GM15510 (cell line): ENCODE results near the gene RBM15.

Experiments used
- POLR2A ChIP-seq: IDR thresholded peaks from 3 replicates; pipeline ENCODE4 v1.6.1; 2011; ENCODE audit warnings: borderline replicate concordance; ENCODE audit not compliant: insufficient read length; ENCODE audit errors: extremely low read depth

The RBM15 gene, protein sequence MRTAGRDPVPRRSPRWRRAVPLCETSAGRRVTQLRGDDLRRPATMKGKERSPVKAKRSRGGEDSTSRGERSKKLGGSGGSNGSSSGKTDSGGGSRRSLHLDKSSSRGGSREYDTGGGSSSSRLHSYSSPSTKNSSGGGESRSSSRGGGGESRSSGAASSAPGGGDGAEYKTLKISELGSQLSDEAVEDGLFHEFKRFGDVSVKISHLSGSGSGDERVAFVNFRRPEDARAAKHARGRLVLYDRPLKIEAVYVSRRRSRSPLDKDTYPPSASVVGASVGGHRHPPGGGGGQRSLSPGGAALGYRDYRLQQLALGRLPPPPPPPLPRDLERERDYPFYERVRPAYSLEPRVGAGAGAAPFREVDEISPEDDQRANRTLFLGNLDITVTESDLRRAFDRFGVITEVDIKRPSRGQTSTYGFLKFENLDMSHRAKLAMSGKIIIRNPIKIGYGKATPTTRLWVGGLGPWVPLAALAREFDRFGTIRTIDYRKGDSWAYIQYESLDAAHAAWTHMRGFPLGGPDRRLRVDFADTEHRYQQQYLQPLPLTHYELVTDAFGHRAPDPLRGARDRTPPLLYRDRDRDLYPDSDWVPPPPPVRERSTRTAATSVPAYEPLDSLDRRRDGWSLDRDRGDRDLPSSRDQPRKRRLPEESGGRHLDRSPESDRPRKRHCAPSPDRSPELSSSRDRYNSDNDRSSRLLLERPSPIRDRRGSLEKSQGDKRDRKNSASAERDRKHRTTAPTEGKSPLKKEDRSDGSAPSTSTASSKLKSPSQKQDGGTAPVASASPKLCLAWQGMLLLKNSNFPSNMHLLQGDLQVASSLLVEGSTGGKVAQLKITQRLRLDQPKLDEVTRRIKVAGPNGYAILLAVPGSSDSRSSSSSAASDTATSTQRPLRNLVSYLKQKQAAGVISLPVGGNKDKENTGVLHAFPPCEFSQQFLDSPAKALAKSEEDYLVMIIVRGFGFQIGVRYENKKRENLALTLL

DNA sequence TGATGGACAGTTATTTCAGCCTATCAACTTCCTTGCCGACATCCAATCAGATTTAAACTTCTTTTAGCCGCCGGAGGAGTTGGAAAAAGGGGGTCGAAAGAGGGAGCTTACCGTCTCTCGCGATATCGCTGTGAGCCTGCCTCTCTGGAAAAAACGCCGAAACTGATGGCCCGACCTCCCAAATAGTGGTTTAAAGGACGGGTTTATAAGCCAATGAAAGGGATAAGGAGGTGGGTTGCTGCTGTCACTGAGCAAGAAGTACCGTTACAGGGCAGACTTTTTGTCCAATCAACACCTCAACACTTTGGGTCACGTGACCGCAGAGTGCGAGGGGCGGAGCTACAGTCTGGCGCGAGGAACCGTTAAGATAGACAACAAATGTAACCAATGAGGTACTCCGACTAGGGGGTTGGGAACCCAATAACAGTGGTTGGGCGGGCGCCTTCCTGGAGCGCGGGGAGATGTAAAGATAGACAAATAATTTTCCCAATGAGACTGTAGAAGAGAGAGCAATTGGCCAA, at the start of gene RBM15:
Gene RBM15 (plus strand): TSS at position 492 of the 521 bp plus-strand sequence. CDS start 29 bp downstream, at position 521.
- TF ChIP-seq POLR2A, result no peak

DNA sequence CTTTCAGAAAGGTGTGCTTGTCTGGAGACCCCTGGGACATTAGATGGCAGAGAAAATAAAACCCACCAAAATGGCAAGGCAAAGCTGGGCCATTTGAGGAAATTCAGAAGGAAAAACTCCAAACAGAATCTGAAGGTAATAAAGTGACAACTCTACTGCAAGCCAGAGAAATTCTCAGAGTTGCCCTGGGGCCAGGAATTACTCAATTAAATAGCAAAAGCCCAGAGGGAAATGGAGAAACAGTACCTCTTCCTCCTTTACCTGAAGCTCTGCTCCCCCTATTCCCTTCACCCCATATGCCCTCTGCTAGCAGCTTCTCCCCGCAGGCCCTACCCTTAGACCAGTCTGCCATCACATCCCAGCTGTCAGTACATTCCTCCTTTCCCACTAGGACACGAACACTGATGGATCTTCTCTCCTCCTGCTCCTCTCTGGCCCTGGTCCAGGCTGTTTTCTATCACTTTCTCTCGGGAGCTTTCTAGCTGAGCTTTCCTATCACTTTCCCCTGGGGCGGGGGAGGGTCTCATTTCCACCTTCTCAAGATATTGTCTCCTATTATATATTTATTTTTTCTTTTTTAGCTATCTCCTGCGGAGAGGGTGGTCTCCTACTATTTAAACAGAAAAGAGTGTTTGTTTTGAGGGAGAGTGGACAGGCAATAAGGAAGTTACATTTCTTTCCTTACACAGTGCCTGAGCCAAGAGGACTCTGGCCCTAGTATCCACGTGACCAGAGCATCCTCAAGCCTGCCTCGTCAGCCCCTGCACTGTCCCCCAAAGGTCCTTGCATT, 47.7 kb upstream of the RBM15 start:
- no peak for TF ChIP-seq POLR2A

DNA sequence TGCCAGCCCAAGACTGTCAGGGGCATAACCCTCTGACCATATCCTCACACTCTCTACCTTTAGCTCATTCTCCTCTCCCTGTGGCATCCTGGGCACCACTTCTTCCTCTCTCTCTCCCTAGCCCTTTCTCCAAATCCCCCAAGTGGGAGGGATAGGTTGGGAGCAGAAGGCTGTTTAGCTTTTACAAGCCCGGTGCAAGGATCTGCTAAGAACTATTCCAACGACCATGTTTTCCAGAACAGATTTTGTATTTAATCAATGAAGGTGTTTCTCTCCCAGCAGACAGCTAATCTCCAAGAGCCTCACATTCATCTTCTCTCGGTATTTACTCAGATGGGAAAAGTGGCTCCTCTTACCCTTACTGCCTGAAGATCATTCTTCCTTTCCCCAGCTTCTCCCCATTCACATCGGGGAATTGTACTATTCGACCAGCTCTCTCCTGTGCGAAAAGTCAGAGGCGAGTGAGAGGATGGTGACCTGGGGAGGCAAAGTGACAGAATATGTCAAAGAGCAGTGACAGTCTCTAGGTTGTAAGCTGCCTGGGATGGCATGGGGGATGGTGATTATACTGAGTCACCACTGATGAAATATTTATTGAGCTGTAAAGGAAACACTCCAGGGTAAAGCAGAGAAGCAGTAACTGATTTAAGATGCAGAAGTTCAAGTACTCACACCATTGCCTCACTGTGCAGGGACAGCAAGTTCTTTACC, 47.0 kb upstream of the RBM15 start:
- no peak for TF ChIP-seq POLR2A

DNA sequence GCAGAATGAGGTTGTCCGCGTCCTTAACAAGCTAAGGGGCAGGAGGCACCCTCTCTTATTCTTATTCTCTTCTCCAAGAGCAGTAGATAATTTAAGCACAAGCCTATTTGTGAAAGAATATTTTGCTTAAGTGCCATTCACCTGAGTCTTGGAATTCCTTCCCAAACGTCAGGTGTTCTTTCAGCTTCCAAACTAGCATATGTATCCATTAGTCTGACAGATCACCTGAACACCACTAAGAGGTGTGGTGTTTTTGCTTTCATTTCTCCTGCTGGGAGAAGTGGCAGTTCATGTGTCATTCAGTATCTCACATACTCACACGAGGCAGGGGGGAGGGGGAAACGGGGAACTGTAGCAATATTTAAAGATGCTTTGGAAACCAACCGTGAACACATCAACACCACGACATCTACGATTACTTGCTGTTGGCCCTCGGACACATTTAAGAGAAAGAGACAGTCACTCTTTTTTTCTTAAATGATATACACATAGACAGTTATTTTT, 45.5 kb upstream of the RBM15 start:
- no peak for TF ChIP-seq POLR2A

DNA sequence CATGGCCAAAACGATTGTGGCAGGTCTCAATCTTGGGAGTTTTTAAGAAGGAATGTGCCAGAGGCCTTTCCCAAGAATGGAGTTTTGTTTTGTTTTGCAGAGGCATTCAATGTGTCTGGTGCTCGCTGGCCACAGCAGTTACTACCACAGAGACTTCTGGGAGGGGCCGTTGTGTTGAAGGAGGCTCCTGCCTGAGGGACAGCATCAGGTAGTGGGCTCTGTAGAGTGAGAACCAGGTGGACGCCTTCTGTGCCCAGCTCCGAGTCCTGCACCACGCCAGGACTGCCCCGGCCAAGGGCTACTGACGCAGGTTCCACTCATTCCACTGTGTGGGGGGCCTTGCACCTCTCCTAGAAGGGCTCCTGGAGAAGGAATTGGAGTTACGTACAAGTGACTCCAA, 44.9 kb upstream of the RBM15 start:
- no peak for TF ChIP-seq POLR2A

DNA sequence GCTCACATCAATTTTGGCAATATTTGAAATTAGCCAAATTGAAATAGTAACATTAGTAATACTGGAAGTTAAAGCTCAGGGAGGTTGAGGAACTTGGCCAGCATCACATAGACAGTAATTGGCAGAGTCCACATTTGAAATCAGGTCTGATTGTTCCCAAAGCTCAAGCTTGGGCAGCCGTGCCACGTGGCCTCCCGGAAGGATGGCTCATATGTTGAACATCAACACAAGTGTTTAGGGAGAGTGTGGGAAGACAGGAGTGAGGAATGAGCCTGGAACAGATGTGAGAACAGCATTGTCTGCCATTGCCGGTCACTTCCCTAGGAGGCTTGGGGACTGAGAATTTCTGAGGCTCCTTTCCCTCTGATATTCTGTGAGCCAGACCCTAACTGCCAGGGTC, 40.2 kb upstream of the RBM15 start:
- no peak for TF ChIP-seq POLR2A

DNA sequence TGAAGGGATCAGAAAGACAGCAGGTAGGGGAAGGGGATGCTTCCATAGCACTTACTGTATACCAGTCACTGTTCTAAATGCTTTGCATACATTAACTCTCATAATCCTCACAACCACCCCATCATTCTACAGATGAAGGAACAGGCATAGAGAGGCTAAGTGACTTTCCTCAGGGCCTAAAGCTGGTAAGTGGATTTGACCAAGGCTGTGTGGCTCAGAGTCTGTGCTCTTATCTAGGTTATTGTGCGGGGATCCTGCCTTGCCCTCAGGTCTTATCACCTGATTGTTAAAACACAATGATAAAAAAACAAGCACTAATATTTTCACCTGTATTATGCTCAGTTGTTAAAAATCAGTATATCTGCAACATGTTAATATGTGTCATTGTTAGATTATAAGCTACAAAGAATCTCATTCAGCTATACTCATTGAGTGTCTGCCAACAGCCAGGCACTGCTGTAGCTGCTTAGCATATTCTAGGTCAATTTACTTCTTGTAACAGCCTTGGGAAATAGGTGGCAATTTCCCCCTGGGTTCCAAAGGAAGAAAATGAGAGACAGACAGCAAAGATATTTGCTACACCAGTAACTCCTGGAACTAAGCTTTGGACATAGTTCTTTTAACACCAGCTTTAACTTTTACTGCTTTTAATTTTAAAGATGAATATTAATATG, 38.6 kb upstream of the RBM15 start:
- no peak for TF ChIP-seq POLR2A

DNA sequence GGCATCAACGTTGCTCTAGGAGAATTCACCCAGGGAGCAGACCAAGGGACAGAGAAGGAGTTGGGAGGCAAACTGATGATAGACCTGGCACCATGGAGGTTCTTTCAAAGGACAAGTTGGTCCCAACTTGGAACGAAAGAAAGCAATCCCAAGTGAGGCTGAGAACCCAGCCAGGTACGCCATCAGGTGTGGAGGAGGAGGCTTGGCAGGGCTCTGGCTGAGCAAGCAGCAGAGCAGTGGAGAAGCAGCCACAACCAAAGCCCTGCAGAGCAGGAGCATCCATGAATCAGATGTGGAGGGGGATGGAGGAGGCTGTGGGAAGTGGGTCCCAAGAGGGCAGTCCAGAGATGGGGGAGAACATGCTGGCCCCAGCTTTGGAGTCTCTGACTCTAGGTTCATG, 36.3 kb upstream of the RBM15 start:
- TF ChIP-seq POLR2A, result no peak

DNA sequence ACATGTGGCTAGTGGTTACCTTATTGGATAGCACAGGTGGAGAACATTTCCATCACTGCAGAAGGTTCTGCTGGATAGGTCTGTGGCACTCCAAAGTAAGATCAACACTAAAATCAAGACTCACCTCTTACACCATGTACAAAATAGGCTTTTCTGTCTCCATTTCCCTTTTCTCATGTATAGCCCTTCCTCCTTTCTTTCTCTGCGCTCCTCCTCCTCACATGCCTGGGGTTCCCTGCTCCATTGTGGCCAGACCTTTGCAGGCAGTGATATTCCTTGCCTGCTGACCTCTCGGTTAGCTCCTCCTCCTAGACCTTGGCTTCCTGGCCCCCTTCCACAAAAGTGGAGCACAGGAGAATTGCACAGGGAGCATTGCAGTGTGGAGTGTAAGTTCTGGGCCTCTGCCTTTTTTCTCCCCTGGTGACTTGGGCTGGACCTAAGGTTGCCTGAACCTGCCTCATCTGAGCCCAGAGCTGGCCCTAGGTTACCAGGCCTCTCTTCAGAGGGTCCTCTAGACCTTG, 33.2 kb upstream of the RBM15 start:
- TF ChIP-seq POLR2A, result no peak

DNA sequence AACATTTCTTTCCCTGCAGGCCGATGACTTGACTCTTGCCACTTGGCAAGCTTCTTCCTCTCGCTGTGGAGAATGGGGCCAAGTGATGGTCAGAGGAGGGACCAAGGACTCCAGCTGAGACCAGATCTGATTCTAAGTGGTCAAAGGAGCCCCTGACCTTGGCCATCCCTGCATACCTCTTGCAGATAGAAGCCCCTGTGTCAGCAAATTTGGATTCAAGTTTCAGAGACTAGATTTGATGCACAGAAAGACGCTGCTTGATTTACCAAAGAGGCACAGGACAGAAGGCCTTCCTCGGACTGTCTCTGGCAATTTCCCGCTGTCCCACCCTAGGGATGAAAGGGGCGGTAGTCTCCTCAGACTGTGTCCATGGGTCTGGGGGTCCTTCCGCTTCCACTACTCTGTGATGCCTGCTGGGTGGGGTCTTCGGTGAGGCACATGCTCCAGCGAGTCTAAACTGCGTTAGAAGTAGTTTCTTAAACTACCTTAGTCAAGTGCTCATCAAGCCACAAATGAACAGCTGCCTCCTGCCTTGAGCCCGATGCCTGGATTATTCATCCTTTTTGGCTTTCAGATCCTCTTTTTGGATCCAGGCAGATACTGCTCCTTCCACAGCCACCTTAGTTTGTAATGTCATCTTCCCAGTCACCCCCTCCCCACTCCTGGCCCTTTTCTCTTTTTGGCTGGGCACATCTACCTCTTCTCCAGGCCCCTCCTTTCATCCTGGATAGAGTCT, 31.8 kb upstream of the RBM15 start:
- no peak for TF ChIP-seq POLR2A

DNA sequence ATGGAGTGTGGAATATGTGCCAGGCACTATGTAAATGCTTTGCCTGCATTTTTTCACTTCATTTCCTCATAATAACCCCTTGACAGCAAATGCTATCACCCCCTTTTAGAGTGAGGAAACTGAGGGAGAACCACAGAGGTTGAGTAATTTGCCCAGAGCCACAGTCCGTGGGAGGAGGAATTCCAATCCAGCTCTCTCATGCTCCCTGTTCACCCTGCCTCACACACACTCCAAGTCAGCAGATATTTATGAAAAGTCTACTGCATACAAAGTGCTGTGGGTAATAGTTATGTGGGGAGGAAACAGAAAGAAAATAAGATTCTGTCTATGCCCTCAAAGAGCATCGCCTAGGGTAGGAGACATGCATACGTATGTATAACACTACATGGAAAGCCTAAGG, 30.9 kb upstream of the RBM15 start:
- TF ChIP-seq POLR2A, result no peak

DNA sequence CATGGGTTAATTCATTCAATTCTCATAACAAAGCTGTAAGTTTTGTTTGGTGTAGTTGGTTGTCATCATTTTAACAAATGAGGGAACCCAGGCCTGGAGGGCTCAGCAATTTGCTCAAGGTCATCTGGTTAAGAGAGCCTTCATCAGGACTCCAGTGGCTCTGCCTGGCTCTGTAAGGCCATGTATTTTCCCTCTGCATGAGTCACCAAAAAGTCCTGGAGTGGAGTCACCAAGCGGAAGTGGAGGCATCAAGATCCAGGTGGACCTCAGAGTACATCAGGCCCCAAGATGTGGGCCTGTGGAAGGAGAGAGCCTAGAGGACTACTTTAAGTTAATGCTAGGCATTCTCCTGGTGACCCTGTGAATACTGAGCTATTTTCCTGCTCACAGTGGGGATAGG, 30.0 kb upstream of the RBM15 start:
- no peak for TF ChIP-seq POLR2A

DNA sequence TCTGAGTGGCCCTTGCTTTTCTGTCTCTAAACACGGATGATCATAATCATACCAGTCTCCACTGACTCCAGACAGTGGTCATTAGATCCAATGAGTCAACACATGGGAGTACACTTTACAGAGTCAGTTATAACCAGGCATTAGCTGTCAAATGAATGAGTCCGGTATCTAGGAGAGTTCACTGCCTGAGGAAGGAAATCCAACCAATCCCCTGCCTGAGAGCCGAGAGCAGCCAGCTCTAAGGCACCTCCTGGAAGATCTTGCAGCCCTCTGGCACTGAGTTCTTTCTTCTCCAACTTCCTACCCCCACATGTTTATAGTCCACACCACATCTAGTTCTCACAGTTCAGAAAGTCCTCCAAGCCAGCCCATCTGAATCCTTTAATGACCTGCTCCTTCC, 29.4 kb upstream of the RBM15 start:
- no peak for TF ChIP-seq POLR2A

DNA sequence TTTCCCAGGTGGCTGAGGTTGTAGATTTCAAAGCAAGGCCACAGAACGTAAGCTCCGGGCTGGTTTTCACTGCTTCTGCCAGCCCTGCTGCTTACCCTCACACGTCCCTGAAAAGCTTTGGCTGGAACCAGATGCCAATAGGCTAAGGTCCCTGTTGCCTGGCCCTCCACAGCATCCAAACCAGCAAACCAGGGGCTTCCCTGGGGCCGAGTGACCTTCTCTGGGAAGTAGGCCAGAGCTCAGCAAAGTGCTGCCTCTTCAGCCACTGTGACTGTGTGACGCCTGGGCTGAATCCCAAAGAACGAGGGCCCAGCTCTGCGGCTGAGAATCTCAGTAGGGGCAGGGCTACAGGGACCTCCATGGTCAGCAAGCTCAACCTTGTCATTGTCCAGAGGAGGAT, 28.9 kb upstream of the RBM15 start:
- no peak for TF ChIP-seq POLR2A
